ENCODE data around the gene PDZD2.

DNA sequence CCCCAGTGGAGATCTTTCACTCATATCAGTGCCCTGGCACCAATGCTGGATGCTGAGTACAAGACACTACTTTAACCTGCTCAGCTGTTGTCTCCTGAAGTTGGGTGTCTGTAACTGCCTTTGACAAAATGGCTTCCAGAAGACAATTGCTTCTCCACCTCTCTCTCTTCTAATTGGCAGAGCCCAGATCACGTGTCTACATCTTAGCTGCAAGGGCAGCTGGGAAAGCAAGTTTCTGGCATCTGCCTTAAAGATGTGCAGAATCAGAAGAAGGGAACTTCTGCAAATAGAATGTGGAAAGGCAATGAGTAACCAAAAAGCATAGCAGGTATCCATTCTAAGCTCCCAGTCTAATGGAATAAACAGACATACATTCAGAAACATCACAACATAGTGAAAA lies 81.1 kb downstream of the PDZD2 start:
- TF ChIP-seq RAD21 (IDR thresholded peaks at IDR 0.05; ENCODE audit: low read depth), result no peak
- TF ChIP-seq CTCF (IDR thresholded peaks at IDR 0.05 in 2 of 3, conservative IDR thresholded peaks at IDR 0.05 in 1 of 3; ENCODE audit: borderline replicate concordance in 1 of 3, insufficient read depth in 1 of 3, low read depth in 2 of 3, low read length in 2 of 3), result no peak
